ENCODE data around the gene IQCN. TPM values are rescaled to one million over a fixed set of nuclear protein-coding genes. Genes with fewer than 3 reads are reported as not detected.

IQCN gene
- total and polyA plus RNA-seq, 2 of the 4 experiments (the other 2 are of a cell fraction): 0.18 to 0.67 TPM

DNA sequence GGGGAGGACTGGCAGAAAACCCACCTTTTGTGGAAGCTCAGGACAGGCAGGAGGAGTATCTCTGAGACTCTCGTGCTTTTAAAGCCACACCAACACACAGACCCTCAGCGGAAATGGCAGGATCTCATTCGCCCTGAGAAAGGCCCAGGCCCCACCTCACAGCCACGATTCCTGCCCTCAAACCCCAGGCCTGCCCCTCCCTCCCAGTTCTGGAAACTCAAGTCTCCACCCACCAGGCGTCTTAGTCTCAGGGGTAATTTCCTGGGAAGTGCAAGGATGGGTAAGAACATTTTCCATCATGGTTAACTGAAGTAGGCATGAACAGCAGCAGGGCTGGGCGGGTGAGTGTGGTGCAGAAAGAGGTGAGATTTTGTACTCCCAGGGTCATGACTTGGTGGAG lies 40.1 kb downstream of the IQCN start:
- ChIA-PET CTCF (interaction anchor here (1.0 kb wide), 1 partner anchor 26 kb away, joined by 4 read pairs; no protein-coding TSS in a partner anchor), POLR2A (ENCODE audit: unreplicated experiment) (no interaction called here)
- Histone ChIP-seq H3K36me3 (ENCODE audit: control insufficient read depth, insufficient read depth, low read length) (no peaks in the 10 kb centered on the region), H3K27ac (ENCODE audit: insufficient read depth, low read length) (no peak overlapping the region), H3K9me1 (ENCODE audit: insufficient read depth, low read length) (no peaks in the 10 kb centered on the region), H2AFZ (replicated peaks; ENCODE audit: low read length, poor library complexity) (no peak overlapping the region), H4K20me1 (ENCODE audit: insufficient read depth, low read length) (peaks cover 5% of the 10 kb centered on the region; the same call in 1 of the 2 replicates), H3K56ac (ENCODE audit: extremely low read depth, insufficient read depth, low read length) (no peak overlapping the region), H2BK120ac (ENCODE audit: low read depth, low read length) (no peak overlapping the region), H3K4me3 (ENCODE audit: insufficient read depth, low read depth, low read length) (no peak overlapping the region), H3K27me3 (ENCODE audit: control insufficient read depth, insufficient read depth, low read length) (peaks cover 19% of the 10 kb centered on the region), H2AK5ac (ENCODE audit: low read depth, low read length) (no peak overlapping the region), H3K4me2 (ENCODE audit: low read depth, low read length) (no peak overlapping the region), H3K9me3 (ENCODE audit: control insufficient read depth, insufficient read depth, low read length) (peaks cover 3% of the 10 kb centered on the region; the same call in 1 of the 2 replicates), H3K4ac (ENCODE audit: low read depth, low read length) (no peak overlapping the region), H4K91ac (ENCODE audit: insufficient read depth, low read depth, low read length) (no peak overlapping the region), H2BK20ac (ENCODE audit: low read depth, low read length) (no peak overlapping the region), H3K18ac (ENCODE audit: low read depth, low read length) (no peak overlapping the region), H4K8ac (ENCODE audit: low read depth in 2 of 2, low read length in 2 of 2) (no peak overlapping the region), H2BK5ac (ENCODE audit: low read depth, low read length, poor library complexity, severe bottlenecking) (no peak overlapping the region), H3K9ac (ENCODE audit: low read depth, low read length) (no peak overlapping the region), H4K5ac (ENCODE audit: low read depth, low read length) (no peak overlapping the region), H3K23ac (ENCODE audit: low read depth, low read length) (no peak overlapping the region), H3K14ac (replicated peaks; ENCODE audit: low read depth, low read length) (no peak overlapping the region), H3K4me1 (ENCODE audit: control insufficient read depth, insufficient read depth, low read length) (no peaks in the 10 kb centered on the region), H3K79me1 (ENCODE audit: low read depth in 1 of 2, low read length in 2 of 2) (no peaks in the 10 kb centered on the region), H2BK15ac (ENCODE audit: low read depth, low read length) (no peak overlapping the region), H2AK9ac (replicated peaks; ENCODE audit: low read depth, low read length, poor library complexity) (no peak overlapping the region)
- dilution Hi-C loops (cut with HindIII; ENCODE audit: low sequenced_read_pairs, unreplicated experiment): no loop called here
- in situ Hi-C loops (cut with MboI; ENCODE audit: low sequenced_read_pairs): no loop called here
- BruUV-seq (replicated peaks): no TSS peak
- no peak for ATAC-seq (ENCODE audit: low read depth)
- no peak for TF ChIP-seq MXI1 (IDR thresholded peaks at IDR 0.05; ENCODE audit: borderline replicate concordance, low read depth, low read length)
- no peak for DNase-seq
- WGBS, 2 experiments (ENCODE audit: extremely low coverage in 2 of 2, insufficient read length in 1 of 2): no CpG with 5 or more reads among the region's 6 CpGs
- intact Hi-C loops (cut with micrococcal nuclease): no loop called here

All from IMR-90 (cell line).